HG03521 (cell line): ENCODE measurements around the gene DIAPH2.
"Not testable (repeated sequence)": the region's sequence is repeated elsewhere in the genome, so short reads cannot be mapped to it uniquely, and the experiment has no call there.

Experiments used
- ATAC-seq: cut with Tn5 transposase; IDR thresholded peaks from one replicate; pipeline ENCODE4 v1.9.1; 2021; ENCODE audit warnings: mild to moderate bottlenecking, moderate library complexity; ENCODE audit not compliant: unreplicated experiment

Gene DIAPH2

DNA sequence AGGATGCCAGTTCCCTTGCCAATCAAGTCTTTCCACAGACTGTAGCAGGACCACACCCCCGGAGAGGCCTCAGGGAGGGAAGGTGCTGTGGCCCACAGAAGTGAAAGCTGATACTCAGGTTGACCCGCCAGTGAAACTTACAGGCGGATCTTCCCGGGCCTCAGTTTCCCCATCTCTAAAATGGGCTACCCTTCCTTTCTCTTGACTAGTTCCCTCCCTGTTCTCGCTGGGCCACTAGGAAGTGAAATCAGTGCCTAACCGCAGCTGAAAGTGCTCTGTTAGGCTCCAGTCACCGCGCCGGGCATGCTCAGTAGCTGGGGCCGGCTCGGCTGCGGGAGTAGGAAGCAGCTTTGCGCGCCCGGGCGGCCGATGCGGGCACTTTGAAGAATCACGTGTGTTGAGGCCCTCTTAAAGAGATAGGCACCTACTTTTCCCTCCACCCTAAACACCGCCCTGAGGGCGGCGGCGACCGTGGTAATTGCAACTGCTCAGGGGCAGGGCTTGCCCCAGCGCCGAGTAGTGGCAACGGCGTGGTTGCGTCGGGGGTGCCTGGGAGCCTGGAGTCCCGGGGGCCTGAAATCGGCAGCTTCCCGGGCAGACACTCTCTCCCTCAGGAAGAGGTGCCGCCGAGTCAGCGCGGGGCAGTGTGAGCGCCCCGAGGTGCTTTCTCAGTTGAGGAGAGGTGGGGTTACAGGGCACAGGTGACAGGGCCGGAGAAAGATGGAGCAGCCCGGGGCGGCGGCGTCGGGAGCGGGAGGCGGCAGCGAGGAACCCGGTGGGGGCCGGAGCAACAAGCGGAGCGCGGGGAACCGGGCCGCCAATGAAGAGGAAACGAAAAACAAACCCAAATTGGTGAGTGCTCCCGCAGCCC, at the start of gene DIAPH2:
Gene DIAPH2, plus strand, starts transcription at position 504 of the 871 bp plus-strand sequence.
- peak; percentile 93 for ATAC-seq

DNA sequence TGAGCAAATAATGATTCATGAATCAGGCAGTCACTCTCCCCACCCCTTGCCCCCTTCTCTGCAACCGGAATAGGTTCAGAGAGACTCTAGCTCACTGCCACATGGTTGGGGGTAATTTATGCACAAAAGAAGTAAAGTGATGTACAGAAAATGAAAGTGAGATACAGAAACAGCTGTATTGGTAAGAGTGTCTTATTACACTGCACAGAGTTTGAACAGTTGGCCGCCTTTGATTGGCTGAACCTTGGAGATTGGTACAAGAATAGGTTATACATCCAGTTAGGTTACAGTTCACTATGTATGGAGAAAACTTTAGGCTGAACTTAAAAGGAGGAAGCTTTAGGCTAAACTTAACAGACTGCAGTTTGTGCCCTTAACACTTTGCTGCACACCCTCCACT, 34.6 kb upstream of the DIAPH2 start:
- ATAC-seq: no peak

DNA sequence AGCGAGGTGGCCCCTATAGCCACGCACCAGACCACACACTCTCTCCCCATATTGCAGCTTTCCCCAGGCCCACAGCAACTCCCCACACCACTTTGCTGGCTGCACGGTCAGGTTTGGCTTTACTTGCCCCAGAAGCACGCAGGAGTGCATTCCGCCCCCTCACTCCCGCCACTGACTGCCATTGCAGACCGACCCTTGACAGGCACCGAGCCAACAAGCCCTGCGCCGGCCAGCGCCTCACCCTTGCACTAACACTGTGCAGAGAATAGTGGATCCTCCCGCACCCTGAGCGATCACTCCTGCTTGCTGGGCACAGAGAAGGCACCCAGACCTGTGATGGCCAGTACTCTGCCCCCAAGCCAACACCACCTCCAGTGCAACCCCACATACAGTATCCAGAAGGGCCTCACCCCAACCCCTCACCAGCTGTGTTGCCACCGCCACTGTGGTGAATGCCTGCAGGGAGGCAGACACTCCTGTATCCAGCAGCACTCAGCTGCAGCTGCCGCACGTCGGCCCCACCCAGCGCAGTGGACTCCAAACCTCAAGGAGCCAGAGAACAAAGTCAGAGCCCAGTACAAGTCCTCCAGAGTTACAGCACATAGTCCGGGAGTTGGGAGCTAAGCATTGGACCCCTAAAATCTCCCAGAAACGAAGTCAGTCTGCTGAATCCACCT, 28.6 kb upstream of the DIAPH2 start:
- ATAC-seq: no peak

DNA sequence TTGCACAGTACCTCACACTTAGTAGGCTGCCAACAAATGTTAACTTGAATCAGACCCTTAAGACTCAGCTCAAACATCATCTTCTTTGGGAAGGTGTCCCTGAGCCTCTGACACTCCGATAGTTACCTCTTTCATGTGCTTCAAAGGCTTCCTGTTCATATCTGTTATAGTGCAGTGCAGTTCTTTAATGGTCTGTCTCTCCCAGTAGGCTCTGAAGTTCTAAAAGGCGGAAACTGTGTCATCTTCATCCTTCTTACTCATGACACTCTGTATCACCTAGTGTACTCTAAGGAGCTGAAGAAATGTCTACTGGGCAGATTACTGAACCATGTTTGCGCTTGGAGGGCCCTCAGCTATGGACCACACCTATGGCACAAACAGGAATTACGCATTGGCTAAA, 2.1 kb upstream of the DIAPH2 start:
- no peak for ATAC-seq

DNA sequence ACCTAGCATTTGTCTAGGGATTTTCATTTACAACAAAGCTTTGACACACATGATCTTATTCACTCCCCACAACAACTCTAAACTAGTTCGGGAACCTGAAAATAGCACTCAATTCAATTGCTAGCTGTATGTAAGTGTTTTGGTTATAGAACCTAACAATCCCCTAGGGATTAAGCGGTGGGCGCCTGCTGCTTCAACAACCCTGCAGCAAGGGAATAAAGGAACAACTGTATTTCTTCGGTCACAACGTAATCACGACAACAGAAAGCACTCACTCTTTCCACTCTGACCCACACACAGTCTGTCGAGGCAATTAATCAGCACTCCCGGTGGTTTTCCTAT, 674 bp upstream of the DIAPH2 start:
- ATAC-seq: no peak

DNA sequence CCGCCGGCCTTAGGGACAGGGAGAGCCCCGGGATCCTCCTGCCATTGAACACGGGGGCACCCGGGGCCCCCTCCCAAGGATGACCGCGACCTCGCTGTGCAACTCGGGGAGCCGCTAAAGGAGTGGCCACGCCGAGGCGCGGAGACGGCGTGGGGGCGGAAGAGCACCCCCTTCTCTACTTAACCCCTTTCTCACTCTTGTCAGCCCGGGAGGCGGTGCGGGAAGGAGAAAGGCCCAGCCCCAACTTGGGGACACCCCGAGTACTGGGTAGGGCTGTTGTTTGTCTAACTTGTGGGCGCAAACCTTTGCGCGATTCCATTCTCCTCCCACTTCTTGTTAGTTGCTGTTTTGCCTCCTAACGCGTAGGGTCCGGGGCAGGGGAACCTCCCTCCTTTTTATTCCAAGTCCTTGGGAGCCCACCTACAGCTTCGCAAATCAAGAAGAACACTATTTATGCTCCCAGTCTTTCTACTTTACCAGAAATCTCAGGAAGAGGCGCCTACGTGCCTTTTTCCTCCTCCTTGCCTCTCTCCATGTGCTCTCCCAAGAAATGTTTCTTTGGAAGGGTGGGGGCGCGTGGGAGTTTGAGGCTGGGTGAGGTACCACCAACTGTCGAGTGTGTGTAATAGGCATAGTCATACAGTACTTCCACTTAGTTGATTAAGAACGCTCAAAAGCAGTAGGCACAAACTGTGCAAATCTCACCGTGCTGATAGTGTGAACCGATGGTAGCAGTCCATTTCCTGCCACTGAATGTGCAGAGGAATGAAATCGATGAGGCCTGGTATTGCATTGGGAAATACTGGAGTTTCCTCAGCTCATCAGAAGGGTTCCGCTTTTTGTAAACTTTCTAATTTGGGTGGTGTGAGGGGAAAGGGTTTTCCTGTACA, 813 bp downstream of the DIAPH2 start:
- ATAC-seq: peak; percentile 17

DNA sequence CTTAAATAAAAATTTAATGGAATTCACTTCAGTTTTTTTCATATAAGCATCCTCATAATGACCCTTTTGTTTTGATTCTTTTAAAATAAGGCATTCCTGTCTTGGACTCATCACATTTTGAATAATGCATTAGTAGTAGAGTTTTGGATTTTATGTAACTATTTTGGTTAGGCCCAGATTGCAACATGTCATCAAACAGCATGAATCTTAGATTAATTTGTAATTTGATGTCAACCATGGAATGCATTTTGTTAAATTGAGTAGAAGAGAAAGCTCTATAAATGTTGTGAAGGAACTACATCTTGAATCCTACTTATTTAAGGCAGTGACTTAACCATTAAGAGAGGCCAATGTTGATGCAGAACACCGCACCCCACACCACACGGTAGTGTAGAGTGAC, 3.1 kb downstream of the DIAPH2 start:
- ATAC-seq: no peak

DNA sequence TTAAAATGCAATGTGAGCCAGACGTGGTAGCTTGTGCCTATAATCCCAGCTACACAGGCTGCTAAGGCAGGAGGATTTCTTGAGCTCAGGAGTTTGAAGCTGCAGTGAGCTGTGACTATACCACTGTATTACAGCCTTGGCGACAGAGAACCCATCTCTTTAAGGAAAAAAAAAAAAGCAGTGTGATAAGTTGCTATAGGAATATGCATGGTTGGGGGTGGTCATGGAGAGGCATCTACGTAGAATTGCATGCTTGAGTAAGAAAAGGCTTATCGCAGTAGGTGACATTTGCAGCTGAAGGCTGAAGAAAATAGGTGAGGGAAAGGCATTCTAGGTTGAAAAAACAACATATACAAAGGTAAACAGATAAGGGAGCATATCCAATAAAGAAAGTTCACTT, 4.1 kb downstream of the DIAPH2 start:
- no peak for ATAC-seq

DNA sequence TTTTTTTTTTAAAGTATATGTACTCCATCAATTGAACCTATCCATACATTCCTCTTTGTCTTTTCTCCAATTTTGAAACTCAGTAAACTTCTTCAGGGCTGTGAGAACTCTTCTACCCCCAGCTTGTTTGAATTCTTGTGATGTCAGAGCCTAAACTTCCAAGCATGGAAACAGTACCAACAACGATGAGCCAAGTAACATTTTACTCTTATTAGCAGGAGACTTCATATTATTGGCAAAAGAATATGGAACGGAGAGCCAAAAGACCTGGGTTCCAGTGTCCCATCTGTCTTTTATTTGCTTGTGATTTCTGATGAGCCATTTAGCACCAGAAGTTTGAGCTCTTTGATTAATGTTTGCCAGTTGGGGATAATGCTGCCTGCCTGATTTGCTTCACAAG, 5.3 kb downstream of the DIAPH2 start:
- no peak for ATAC-seq

DNA sequence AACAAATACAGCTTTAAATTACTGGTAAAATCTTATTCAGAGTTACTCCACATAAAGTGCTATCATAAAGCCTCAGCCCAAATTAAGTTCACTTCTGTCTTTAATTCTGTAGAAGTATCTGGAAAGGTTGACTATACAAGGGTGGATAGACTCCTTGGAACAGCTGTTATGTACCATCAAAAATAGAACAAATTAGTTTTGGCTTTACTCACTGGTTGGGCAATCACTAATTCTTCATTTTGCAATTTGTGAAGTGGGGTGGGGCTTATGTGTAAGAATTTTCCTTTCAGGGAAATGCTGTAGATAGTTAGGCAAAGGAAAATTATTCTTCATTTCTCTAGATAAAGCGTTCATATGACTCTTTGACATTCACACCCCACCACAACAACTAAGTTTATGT, 7.8 kb downstream of the DIAPH2 start:
- no peak for ATAC-seq

DNA sequence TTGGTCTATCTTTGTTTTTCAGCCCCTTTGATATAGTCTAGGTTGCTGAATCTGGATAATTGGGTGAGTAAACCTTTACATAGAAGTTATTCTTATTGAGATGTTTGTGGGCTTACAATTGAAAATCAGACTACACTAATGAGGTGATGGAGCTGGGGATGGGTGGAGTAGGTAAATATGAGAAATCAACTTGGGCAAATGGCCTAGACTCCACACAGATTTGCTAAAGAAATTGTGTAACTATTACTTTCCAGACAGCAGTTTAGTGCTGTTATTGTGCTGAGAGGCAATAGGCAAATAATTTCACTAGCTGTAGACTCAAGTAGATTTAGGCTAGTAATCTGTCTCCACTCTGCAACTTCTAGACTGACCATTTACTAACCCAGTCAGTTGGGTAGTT, 8.2 kb downstream of the DIAPH2 start:
- ATAC-seq: no peak

DNA sequence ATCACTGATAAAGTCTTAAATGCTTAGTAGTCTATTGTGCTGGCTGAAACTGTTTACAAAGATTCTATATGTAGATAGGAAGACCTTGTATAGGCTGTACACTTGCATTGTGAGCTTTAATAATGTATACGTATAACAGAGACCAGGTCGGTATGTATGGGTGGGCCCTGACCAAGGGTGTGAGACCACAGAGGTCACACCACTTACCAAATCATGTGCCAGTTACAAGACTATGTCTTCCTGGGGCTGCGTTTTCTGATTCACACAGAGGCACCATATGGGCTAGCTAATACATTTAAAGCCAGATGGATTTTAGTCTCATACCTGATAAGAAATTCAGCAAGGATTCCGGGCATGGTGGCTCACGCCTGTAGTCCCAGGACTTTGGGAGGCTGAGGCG, 8.8 kb downstream of the DIAPH2 start:
- ATAC-seq: no peak

DNA sequence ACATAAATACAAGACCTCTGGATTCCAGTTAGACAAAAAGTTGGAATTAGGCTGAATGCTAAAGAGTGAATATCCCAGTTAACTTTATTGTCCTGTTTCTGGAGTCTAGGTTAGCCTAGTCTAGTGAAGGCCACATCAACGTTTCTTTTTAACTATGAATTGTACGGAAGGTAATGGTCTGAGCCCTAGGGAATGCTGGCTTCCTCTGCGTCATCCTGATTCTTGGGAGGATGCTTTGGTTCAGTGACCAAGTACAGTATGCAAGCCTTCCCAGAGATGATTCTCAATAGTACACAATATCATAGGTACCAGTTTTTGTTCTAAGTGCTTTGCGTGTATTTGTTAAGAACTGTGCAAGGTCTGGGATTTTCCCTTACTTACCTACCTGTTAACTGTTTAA, 11.8 kb downstream of the DIAPH2 start:
- ATAC-seq: no peak

DNA sequence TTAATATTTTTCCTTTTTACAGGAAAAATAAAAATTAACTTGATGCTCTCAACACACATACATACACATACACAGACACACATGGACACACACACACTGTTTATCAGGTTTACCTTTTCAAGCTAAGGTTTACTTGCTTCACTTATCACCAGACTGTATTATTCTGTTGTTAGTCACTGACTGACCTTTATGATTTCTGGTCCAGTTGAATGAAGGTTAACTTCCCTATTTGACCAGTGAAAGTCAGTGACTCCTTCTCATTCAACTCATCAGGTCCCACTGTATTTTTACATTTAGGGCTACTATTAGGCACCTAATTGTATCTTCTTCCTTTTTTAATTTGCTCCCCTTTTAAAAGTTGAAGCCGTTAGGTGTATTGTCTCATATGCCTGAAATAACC, 16.0 kb downstream of the DIAPH2 start:
- no peak for ATAC-seq

DNA sequence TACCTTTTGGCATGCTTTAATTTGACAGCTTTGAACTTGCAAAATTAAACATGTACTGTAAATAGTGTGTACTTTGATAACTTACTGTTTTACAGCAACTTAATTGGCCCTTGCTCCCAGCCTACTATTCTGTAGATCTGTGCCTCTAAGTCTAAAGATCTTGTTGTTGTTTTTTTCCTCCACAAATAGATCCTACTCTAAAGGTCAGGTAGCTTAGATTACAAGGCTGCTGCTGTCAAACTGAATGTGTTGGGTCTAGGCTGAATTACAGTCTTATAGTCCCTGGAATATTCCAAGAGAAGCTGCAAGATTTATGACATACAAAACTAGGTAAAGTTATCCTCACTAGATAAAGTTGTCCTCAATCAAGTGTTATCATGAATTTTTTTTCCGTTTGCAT, 18.7 kb downstream of the DIAPH2 start:
- no peak for ATAC-seq

DNA sequence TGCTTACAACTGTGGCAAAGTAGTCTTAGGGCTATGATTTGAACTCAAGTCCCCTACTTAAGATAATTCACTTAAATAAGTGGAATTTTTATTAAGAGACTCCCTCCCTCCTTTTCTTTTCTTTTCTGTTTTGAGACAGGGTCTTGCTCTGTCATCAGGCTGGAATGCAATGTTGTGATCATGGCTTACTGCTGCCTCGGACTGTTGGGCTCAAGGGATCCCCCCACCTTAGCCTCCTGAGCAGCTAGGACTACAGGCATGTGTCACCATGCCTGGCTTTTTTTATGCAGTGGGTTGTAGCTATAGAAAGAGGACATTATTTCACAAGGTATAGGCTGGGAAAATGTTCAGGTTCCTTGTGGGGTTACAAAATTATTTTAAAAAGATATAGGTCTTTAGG, 19.2 kb downstream of the DIAPH2 start:
- ATAC-seq: no peak

DNA sequence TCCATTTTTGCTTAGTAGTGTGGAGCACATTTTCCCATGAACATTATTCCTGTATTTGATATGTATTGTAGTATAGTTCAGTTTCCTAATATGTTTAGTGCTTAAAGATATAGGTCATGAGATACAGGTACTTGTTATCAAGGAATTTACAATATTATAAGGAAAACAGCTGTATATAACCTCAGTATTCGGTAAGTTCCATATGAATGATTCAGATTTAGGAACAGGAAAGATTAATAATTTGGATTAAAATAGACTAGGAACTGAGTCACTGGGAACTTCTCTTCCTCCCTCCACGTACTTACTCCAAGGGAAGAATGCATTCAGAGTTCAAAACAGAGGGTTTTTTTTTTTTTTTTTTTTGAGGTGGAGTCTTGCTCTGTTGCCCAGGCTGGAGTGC, 20.0 kb downstream of the DIAPH2 start:
- no peak for ATAC-seq

DNA sequence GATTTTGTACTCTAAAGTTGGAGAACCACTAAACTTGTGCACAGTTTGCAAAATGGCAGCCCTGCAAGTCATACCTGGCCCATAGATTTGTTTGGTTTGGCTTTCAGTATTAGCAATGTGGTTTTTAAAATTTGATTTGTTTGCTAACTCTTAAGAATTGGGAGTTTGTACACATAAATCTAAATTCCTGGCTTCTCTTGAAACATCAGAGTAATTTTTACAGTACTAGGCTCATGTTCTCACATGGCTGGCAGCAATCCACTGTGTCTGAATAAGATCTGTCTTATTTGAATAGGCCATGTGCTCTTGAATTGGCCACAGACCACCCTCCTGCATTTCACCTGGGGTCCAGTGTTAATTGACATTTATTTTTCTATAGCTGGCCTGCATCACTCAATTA, 21.3 kb downstream of the DIAPH2 start:
- ATAC-seq: no peak

DNA sequence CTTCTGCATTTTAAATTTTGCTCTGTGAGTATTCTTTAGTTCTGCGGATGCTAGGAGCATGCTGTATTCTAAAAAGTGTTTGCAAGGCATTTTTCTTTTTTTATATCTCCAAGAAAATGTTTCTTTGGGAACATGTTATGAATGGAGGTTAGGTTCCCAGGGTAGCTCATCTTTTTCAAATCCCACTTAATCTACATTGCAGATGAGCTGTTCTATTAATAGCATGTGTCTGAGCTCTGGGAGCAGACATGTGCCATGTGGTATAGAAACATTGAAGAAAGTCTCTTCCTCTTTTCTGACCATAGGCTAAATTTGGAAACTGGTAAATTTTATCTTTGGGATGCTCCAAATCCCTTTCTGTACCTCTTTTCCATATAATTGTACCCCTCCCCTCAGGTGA, 23.2 kb downstream of the DIAPH2 start:
- ATAC-seq: no peak

DNA sequence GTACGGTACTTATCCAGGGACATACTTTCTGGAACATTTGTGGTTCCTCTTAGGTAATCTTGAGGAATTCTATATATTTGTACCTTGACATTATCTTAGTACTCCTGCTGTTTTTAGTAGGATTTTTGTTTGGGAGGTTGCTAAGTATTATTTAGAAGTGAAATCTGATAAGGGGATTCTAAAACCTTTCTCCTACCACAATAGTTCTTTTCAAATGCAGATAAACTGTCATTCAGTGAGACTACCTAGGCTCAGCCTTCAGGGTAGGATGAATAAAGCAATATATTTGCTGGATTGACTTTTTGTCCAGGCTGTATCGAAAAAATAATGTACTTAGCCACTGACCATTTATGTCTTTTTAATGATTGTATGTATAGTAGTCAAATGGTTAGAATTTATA, 25.4 kb downstream of the DIAPH2 start:
- no peak for ATAC-seq

DNA sequence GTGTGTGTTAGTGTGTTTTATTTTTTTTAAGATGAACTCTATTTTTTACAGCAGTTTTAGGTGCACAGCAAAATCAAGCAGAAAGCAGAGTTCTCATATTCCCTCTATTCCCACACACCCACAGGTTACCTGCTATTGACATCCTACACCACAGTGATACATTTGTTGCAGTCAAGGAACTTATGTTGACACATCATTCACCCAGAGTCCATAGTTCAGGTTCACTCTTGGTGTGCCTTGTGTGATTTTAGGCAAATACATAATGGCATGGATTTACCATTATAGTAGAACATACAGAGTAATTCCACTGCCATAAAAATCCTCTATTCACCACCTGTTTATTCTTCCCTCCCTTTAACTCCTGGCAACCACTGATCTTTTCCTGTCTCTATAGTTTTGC, 28.7 kb downstream of the DIAPH2 start:
- no peak for ATAC-seq

DNA sequence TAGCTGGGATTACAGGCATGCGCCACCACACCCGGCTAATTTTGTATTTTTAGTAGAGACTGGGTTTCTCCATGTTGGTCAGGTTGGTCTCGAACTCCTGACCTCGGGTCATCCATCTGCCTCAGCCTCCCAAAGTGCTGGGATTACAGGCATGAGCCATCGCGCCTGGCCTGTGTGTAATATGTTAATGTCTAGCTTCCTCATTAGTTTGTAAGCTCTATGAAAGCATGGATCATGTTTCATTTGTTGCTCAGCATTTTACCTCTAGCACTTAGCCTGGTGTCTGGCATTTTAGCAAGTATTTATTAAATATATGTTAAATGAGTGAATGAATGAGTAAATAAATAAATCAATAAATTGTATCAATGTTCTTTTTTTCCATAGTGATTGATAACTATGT, 29.8 kb downstream of the DIAPH2 start:
- ATAC-seq: not testable (repeated sequence)
